GM06990 (cell line): ENCODE measurements around the gene MYH6.

ENCODE experiments used
- DNase-seq: peaks from one replicate; pipeline ENCODE4 v3.0.0-alpha.2; 2011; ENCODE audit not compliant: insufficient read length; ENCODE audit errors: extremely low read depth
- H3K27me3 ChIP-seq: replicated peaks from 2 replicates; pipeline ENCODE4 v1.6.0; 2011; ENCODE audit warnings: low read length; ENCODE audit not compliant: control insufficient read depth, insufficient read depth
- H3K36me3 ChIP-seq: 2 replicates; pipeline ENCODE4 v1.5.1; 2011; ENCODE audit warnings: low read length; ENCODE audit not compliant: control insufficient read depth, insufficient read depth
- H3K4me3 ChIP-seq: replicated peaks from 2 replicates; pipeline ENCODE4 v1.5.1; 2011; ENCODE audit warnings: low read depth, mild to moderate bottlenecking, control low read depth, low read length
- CTCF ChIP-seq: IDR thresholded peaks from 2 replicates; pipeline ENCODE4 v1.5.1; 2011; ENCODE audit warnings: low read length, control low read depth, mild to moderate bottlenecking, inconsistent platforms; ENCODE audit not compliant: insufficient read depth, poor library complexity, severe bottlenecking

Gene MYH6

GRCh38 chr14:23359167-23359626 is 48.9 kb downstream of the MYH6 start:
- H3K36me3 ChIP-seq, result no peaks in the 10 kb centered on the region
- no peak for DNase-seq
- no peak for TF ChIP-seq CTCF
- H3K4me3 ChIP-seq, result no peak overlapping the region
- H3K27me3 ChIP-seq, result peaks cover 2% of the 10 kb centered on the region; the same call in 1 of the 2 replicates

GRCh38 chr14:23358553-23359166 is 49.4 kb downstream of the MYH6 start:
- Histone ChIP-seq H3K27me3 (peaks cover 2% of the 10 kb centered on the region), H3K36me3 (no peaks in the 10 kb centered on the region), H3K4me3 (no peak overlapping the region)
- no peak for TF ChIP-seq CTCF
- DNase-seq, result no peak

GRCh38 chr14:23358042-23358441 is 50.0 kb downstream of the MYH6 start:
- no peak for DNase-seq
- no peak for TF ChIP-seq CTCF
- no peaks in the 10 kb centered on the region for H3K36me3 ChIP-seq
- H3K4me3 ChIP-seq, result no peak overlapping the region
- H3K27me3 ChIP-seq, result peaks cover 7% of the 10 kb centered on the region

GRCh38 chr14:23357261-23357660 is 50.8 kb downstream of the MYH6 start:
- Histone ChIP-seq H3K36me3 (no peaks in the 10 kb centered on the region), H3K4me3 (no peak overlapping the region), H3K27me3 (peaks cover 7% of the 10 kb centered on the region)
- no peak for TF ChIP-seq CTCF
- no peak for DNase-seq

- no peaks in the 10 kb centered on the region for H3K36me3 ChIP-seq
- TF ChIP-seq CTCF, result no peak
- no peak for DNase-seq
- H3K27me3 ChIP-seq, result peaks cover 7% of the 10 kb centered on the region
- no peak overlapping the region for H3K4me3 ChIP-seq
These were observed 51.4 kb downstream of the MYH6 start for GRCh38 chr14:23356662-23357061.
